GM21367 (cell line): ENCODE data around the gene NT5C3B.
"Not testable (repeated sequence)": the region's sequence is repeated elsewhere in the genome, so short reads cannot be mapped to it uniquely, and the experiment has no call there.

Experiments
- ATAC-seq: cut with Tn5 transposase; IDR thresholded peaks from one replicate; pipeline ENCODE4 v1.9.1; 2021; ENCODE audit not compliant: unreplicated experiment

Gene NT5C3B

DNA sequence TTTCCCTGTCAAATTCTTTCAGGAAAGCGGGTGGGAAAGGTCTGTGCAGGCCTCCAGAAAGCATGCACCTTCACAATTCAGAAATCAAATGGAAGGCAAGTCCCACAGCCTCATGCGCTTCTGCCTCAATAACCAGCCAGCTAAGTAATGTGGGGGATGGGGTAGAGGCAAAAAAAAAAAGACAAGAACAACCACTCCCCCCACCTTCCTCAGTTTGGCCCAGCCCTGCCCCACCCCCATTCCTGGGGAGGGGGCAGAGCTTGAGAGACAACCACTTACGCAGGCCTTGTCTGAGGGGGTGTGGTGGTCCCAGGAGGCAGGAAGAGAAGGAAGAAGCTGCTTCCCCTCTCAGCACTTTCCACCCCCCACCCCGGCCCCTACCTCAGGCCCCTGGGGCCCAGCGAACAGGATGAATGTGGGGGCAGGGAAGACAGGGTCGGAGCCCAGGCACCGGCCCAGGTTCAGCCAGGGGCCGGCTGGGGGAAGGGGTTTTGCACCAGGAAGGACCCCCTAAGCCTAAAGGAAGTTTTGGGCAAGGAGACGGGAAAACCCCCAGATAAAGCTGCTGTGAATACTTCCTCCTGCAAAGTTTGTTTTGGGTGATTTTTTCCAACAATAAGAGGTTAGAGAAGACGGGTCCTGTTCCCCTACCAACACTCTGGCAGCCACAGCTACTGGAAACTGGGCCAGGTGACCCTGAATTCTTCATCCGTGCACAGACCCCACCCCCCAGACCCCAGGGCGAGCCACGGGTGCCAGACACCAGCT is 50.8 kb downstream of the NT5C3B start:
- no peak for ATAC-seq

DNA sequence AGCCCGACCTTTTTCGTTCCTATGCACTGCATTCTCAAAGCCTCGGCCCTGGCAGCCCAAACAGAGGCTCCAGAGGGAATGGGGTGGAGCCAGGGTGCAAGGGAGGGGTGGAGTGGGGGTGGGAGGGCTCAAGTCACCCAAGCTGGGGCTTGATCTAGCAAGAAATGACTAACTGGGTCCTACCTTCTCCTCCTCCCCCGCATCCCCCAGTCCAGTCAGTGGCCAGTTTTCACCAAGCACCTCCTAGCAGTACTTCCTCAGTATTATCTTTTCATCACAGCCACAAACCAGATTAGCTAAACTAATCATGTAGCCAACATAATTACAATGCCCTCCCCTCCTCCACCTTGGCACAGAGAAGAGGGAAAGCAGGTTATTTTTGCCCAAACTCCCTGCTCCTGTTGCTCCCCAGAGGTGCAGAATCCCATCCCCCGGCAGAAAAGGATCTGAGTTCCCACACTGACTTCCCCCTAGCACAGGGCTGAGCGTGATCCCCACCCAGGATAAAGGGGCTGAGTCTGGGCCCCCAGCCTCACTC is 51.8 kb downstream of the NT5C3B start:
- ATAC-seq = no peak

DNA sequence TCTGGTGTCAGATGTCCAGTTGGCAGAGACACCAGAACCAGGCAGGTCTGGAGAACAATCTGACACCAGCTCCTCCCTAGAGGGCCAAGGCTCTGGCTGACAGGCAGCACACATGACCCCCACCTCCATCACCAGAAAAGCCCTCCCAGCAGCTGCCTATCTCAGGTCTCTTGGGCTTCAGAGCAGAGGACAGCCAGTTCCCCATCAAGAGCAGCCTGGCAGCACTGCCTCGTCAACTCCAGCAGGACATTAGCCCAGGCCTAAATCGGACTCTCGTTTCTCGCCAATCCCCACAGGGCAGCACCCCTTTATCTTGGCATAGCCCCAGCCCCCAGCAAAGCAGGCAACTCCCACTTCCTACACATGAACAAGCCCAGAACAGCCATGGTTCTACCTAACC is 53.9 kb downstream of the NT5C3B start:
- no peak for ATAC-seq

DNA sequence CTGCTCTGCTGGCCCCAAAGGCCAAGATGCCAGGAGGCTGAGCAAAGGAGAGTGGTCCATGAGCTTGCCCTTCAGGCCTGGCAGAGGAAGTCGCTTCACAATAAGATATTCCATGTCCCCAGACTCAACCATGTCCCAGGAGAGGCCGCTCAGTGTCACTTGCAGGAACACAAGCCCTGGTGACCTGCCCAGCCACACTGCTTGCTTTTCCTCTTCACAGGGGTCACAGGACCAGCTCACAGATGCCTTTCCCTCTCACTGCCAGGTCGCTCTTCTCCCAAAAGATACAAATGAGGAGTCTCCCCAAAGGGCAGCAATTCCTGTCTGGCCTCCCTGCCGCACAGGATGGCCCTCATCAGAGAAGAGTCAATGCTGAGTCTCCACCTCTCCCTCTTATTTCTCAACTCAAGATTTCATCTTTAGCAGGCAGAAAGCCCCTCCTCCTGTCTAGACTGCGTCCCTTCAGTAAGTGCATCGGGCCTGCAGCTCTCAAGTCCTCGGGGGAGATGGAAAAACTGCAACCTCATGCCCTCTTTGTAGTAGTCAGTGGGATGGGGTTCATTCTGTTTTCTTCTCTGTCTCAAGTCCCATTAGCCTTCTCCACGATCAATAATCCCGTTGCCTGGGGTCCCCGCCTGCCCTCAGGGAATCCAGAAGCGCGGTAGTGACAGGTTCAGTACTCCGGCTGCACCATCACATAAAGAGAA is 54.5 kb downstream of the NT5C3B start:
- ATAC-seq = no peak

DNA sequence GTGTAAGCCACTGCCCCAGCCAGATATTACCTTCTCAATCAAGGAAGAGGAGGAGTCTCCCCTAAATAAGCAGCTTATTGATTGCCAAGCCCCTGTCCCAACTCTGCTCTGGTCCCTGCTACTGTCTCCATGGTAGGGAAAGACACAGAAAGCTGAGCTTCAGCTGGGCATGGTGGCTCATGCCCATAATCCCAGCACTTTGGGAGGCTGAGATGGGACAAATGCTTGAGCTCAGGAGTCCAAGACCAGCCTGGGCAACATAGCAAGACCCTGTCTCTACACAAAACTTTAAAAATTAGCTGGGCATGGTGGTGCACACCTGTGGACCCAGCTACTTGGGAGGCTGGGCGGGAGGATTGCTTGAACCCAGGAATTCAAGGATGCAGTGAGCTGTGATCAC is 56.1 kb downstream of the NT5C3B start:
- no peak for ATAC-seq

DNA sequence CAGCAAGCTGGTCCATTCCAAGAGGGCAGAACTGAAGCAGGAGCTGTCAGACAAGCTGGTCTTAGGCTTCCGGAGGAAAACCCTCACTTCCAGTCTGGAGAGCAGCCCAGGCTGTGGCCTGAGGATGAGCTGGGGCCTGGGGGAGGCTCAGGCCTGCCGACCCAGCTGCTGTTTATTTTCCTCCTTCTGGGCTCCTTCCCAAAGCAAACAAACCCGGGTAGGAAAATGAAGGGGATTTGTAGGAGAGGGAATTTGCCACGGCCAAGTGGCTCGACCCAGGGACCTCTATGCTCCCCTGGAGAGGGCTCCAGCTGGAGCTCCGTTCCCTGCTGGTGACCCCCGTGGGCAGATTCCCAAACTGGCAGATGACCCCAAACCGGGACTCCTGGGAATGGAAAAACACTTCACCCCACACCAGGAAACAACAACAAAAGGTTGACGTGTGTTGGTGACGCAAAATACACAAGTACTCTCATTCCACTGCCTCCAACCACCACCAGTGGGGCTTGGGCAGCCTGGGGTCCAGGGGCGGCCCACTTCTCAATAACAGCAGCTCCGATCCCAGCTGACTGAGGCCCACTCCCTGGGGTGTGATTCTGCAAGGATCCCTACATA is 58.4 kb downstream of the NT5C3B start:
- ATAC-seq = no peak

DNA sequence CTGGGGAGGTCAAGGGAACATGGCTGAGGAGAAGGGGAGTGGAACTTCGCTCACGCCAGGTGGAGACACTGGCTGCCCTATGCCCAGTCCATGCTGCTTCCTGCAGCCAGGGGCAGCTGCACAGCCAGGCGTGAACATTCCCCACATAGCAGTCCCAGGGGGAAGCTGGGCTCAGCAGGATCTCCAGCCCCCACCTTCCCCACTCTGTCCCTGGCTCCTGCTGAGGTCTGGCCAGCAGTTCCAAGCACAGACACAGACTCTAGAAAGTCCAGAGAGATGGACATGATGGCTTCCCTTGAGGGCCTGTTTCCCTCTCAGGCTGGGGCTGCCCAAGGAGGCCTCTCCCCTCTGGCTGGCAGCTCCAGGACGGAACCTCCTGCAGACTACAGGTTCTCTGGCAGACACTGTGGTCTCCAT is 58.9 kb downstream of the NT5C3B start:
- ATAC-seq = no peak

DNA sequence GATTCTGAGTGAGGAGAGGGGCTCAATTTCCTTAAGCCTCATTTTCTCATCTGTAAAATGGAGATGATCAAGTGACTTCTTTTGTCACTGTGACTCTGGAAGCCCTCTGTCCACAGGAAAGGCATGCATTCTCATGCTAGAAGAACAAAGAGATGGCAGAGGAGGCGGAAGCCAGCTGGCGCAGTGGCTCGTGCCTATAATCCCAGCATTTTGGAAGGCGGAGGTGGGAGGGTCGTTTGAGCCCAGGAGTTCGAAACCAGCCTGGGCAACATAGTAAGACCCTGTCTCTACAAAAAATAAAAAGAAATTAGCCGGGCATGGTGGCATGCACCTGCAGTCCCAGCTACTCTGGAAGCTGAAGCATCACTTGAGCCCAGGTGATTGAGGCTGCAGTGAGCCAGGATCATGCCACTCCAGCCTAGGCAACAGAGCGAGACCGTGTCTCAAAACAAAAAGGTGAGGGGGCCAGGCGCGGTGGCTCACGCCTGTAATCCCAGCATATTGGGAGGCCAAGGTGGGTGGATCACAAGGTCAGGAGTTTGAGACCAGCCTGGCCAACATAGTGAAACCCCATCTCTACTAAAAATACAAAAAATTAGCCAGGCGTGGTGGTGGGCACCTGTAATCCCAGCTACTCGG is 59.7 kb downstream of the NT5C3B start:
- not testable (repeated sequence) for ATAC-seq

DNA sequence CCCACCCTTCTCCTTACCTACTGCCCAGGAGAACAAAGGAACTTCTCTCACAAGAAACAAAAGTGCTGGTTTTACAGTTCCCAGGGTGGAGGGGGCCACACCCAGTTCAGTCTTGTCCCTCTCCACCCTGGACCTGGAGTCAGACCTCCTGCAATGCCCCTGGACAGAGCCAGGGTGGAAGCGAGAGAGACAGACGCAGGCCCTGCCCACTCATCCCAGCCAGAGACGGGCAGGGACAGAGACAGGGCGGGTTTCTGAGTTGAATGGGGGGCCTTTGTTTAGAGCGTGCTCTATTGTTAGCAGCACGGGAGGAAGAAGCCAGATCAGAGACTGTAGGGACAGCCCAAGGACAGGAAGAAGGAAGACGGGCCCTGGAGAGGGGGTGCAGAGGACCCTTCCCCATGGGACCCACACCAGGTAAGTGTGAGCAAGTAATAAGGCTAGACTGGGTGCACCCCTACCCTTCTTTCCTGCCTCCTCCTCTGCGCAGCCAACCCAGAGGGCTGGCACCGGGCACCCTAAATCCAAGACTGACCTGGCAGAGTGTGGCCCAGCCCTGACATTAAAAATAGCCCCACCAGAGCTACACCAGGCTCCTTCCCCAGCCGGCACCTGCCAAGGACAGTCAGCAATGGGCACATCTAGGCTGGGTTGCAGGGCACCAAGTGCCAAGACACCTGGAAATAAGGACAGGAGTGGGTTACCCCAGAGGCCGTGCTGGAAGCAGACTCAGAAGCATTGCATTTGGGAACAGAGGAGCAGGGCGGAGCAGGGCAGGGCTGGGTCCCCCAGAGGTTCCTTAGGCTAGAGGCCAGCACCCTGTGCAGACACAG is 60.4 kb downstream of the NT5C3B start:
- no peak for ATAC-seq
